Testis (tissue), 3 donors: ENCODE measurements around the gene TMEM255B. TPM values are rescaled to one million over a fixed set of nuclear protein-coding genes. Genes with fewer than 3 reads are reported as not detected.
A peak's percentile ranks its signal among the peaks of the same experiment; 100 is the strongest.

Source experiments
- DNase-seq: peaks from one replicate; pipeline ENCODE4 v3.0.0-alpha.2; 2019
- H3K27ac ChIP-seq, 2 donors: fragments of 200-600 bp; sonication (generic); one replicate each; pipeline ENCODE4 v1.5.1; 2019
- H3K27me3 ChIP-seq: fragments of 200-600 bp; sonication (generic); one replicate; pipeline ENCODE4 v1.5.1; 2019
- H3K36me3 ChIP-seq: fragments of 200-600 bp; sonication (generic); one replicate; pipeline ENCODE4 v1.5.1; 2017; ENCODE audit warnings: low read depth; ENCODE audit errors: missing control alignments
- H3K4me1 ChIP-seq: fragments of 200-600 bp; sonication (generic); one replicate; pipeline ENCODE4 v1.5.1; 2019
- H3K4me3 ChIP-seq, 2 donors: fragments of 200-600 bp; sonication (generic); one replicate each; pipeline ENCODE4 v1.5.1; 2017 to 2019
- H3K9me3 ChIP-seq: fragments of 200-600 bp; sonication (generic); one replicate; pipeline ENCODE4 v1.5.1; 2017
- CTCF ChIP-seq, 3 experiments: fragments of 450-650 bp in 2 of 3; fragments of 200-600 bp in 1 of 3; sonication (generic) in 1 of 3; IDR thresholded peaks; one replicate each; pipeline ENCODE4 v1.5.1; 2016 to 2019; ENCODE audit warnings: antibody characterized with exemption in 3 of 3, mild to moderate bottlenecking in 2 of 3, moderate library complexity in 1 of 3
- POLR2A ChIP-seq: fragments of 450-650 bp; IDR thresholded peaks from one replicate; pipeline ENCODE4 v1.6.1; 2017; ENCODE audit warnings: antibody characterized with exemption, mild to moderate bottlenecking, moderate library complexity
- WGBS, 2 donors: methylation state at CpG; one replicate each; pipeline ENCODE4 v1.1.5; 2018; 5-methylcytosine and 5-hydroxymethylcytosine counted together
- intact Hi-C: fragments of 100-400 bp; cut with DNase I; formaldehyde crosslinking; loops from one replicate; pipeline ENCODE4 v1.15.1; 2023; ENCODE audit warnings: low total_unique reads
- polyA plus RNA-seq: library from polyadenylated mRNA; stranded (reverse); fragments of 350-450 nt; fragmentation: Illumina TruSeq; extraction: RNeasy Lipid Tissue Mini Kit (QIAGEN cat#74804); gene quantifications from one replicate; pipeline ENCODE4 v1.2.3, GENCODE V29; 2014; ENCODE audit warnings: low read depth, low replicate concordance; ENCODE audit not compliant: insufficient read depth
- total RNA-seq, 2 donors: library from RNA; depleted of rRNA; stranded (reverse); fragments of >200 nt; gene quantifications; one replicate each; pipeline ENCODE4 v1.2.3, GENCODE V29; 2016

Gene TMEM255B
- total and polyA plus RNA-seq, 3 donors from 2014 or later, result 6.9 to 10.9 (median 7.5) TPM

DNA sequence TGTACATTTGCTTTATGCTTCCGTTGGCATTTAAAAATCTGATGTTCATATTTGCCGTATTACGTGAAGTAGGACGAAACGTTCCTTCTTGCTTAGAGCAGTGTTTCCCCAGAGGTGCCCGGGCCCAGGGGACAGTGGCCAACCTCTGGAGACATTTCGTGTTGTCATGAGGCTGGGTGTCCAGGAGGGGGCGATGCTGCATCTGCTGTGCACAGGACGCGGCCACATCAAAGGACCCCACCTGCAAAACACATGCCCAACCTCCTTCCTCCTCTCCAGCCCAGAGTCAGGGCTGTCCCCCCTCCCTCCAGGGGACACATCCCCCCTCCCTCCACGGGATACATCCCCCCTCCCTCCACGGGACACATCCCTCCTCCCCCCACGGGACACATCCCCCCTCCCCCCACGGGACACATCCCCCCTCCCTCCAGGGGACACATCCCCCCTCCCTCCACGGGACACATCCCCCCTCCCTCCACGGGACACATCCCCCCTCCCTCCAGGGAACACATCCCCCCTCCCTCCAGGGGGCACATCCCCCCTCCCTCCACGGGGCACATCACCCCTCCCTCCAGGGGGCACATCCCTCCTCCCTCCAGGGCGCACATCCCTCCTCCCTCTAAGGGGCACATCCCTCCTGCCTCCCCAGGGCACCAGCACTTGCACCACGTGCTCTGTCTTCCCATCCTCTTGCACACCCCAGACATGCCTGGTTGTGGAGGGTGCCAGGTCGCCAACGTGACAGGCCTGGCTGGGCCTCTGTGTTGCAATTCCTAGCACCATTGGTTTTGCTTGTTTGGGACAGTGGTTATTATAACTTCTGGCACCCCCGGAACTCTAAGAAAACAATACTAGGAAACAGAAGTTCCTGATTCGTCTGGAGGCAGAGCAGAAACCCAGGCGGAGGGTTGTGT is 58.2 kb downstream of the TMEM255B start:
- H3K27ac ChIP-seq, result peak overlapping the region in 1 of 2 donors; percentile 36

DNA sequence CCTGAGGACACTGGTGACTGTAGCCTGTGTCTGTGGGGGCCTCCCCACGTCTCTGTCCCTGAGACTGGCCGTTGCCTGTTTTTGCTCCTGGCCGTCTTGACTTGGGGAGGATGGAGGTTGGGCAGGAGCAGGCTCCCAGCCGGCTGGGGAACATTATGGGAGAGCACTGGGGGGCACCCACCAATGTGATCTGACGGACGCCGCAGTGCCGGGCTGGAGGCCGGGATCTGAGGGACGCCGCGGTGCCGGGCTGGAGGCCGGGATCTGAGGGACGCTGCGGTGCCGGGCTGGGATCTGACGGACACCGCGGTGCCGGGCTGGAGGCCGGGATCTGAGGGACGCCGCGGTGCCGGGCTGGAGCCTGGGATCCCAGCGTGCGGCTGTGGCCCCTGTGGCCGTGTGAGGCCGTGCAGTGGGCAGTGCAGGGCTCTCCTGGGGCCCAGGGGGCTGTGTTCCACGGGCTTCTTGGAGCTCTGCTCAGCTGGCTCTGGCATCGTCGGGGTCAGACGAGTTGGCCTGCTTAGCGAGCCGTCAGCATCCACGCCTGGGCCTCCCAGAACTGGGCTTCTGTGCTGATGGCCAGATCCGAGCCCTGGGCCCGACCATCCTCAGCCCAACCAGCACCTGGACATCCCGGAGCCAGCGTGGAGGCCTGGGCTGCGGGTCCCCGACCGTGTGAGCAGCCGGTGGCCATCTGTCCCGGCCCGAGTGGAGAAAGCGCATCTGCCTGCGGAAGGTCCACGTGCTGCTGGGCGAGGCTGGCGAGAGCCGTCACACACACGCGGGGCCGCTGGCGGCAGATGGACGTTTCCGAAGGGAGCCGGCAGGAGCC is 59.0 kb downstream of the TMEM255B start:
- H3K36me3 ChIP-seq, result no peaks in the 10 kb centered on the region
- 85 to 90% methylated on average over 37 to 50 of the region's 60 CpGs for WGBS, 2 donors
- no peak overlapping the region for H3K4me3 ChIP-seq
- peak overlapping the region in 1 of 2 donors; percentile 36 for H3K27ac ChIP-seq
- intact Hi-C loops, result loop anchor here (5.0 kb wide), 1 partner anchor 119 kb away; no protein-coding TSS in a partner anchor
- H3K4me1 ChIP-seq, result peaks cover 50% of the 10 kb centered on the region
- TF ChIP-seq CTCF (IDR thresholded peaks at IDR 0.05), result no peak
- TF ChIP-seq POLR2A, result no peak
- no peak for DNase-seq
- no peaks in the 10 kb centered on the region for H3K9me3 ChIP-seq
- H3K27me3 ChIP-seq, result no peaks in the 10 kb centered on the region

More for the DNA sequence above, 58.2 kb downstream of the TMEM255B start:
- H3K27me3 ChIP-seq, result no peaks in the 10 kb centered on the region
- peaks cover 56% of the 10 kb centered on the region for H3K4me1 ChIP-seq
- WGBS, 2 donors, result 36 to 43% methylated on average over 16 to 24 of the region's 24 CpGs
- TF ChIP-seq CTCF (IDR thresholded peaks at IDR 0.05) (peak; percentile 76 to 86 (median 80)), POLR2A (no peak)
- H3K36me3 ChIP-seq, result no peaks in the 10 kb centered on the region
- H3K9me3 ChIP-seq, result no peaks in the 10 kb centered on the region
- intact Hi-C loops, result loop anchor here (5.0 kb wide), 1 partner anchor 120 kb away; no protein-coding TSS in a partner anchor
- H3K4me3 ChIP-seq, result no peak overlapping the region
- DNase-seq, result peak; percentile 90

DNA sequence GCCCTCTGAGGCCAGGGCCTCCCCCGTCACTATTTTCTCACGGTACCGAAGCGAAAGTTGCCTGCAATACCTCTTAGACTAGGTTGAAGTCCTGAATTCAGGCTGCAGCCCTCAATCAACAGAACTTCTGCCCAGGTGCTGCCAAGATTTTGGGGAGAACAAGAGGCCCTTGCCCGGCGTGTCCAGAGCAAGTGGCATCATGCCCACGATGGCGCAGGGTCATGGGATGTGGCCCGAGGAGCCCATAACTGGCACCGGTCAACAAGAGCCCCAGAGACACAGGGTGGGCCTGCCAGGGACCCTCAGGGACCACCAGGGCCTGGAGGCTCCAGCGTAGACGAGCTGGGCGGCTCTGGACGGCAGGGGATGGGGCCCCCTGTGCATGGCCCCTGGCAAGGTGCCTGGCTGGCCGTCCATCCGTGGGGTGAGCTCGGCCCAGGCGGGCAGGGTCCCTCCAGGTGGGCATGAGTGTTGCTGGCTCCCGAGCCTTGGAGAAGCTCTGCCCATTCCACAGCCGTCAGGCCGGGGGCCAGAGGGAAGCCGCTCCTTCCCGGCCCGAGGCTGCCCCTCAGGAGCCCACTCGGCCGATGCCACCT is 59.8 kb downstream of the TMEM255B start:
- H3K4me3 ChIP-seq, result no peak overlapping the region
- no peak overlapping the region for H3K27ac ChIP-seq
- TF ChIP-seq CTCF (IDR thresholded peaks at IDR 0.05) (no peak), POLR2A (no peak)
- H3K36me3 ChIP-seq, result no peaks in the 10 kb centered on the region
- H3K27me3 ChIP-seq, result no peaks in the 10 kb centered on the region
- no peak for DNase-seq
- WGBS, 2 donors, result 96 to 99% methylated on average over 11 to 26 of the region's 26 CpGs
- H3K9me3 ChIP-seq, result no peaks in the 10 kb centered on the region
- peaks cover 43% of the 10 kb centered on the region for H3K4me1 ChIP-seq
- intact Hi-C loops, result loop anchor here (5.0 kb wide), 1 partner anchor 119 kb away; no protein-coding TSS in a partner anchor

- 92 to 95% methylated on average over 7 to 13 of the region's 13 CpGs for WGBS, 2 donors
Measured at GRCh38 chr13:113819341-113819730, 60.3 kb downstream of the TMEM255B start.

More at GRCh38 chr13:113819341-113819730, 60.3 kb downstream of the TMEM255B start:
- Histone ChIP-seq H3K27ac (peak overlapping the region in 1 of 2 donors; percentile 81), H3K9me3 (no peaks in the 10 kb centered on the region), H3K27me3 (no peaks in the 10 kb centered on the region), H3K36me3 (no peaks in the 10 kb centered on the region), H3K4me3 (no peak overlapping the region), H3K4me1 (peaks cover 37% of the 10 kb centered on the region)
- no peak for DNase-seq
- TF ChIP-seq POLR2A (no peak), CTCF (IDR thresholded peaks at IDR 0.05) (no peak)
- intact Hi-C loops, result loop anchor here (5.0 kb wide), 1 partner anchor 118 kb away; no protein-coding TSS in a partner anchor
